ENCODE measurements around the gene OR2T10. TPM values are rescaled to one million over a fixed set of nuclear protein-coding genes. Genes with fewer than 3 reads are reported as not detected.
A peak's percentile ranks its signal among the peaks of the same experiment; 100 is the strongest.
"Not testable (repeated sequence)": the region's sequence is repeated elsewhere in the genome, so short reads cannot be mapped to it uniquely, and the experiment has no call there.

Gene OR2T10
- total RNA-seq, 3 donors from 2014 or later: not detected

DNA sequence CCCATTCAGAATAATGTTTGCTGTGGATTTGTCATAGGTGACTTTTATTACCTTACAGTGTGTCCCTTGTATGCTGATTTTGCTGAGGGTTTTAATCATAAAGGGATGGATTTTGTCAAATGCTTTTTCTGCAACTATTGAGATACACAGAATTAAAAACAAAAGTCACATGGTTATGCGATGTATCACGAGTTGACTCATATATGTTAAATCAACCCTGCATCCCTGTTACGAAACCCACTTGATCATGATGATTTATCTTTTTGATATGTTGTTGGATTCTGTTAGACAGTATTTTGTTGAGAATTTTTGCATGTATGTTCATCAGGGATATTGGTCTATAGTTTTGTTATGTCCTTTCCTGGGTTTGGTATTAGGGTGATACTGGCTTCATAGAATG is 12.2 kb downstream of the OR2T10 start:
- intact Hi-C loops (cut with DNase I, micrococcal nuclease): no loop called here
- ATAC-seq (no peak), DNase-seq (no peak)
- H3K4me1 ChIP-seq (ENCODE audit: low read depth): no peaks in the 10 kb centered on the region
- no peaks in the 10 kb centered on the region for H3K9me3 ChIP-seq
- no peak for TF ChIP-seq CTCF (IDR thresholded peaks at IDR 0.05)
- H3K4me3 ChIP-seq: no peak overlapping the region
- H3K36me3 ChIP-seq (ENCODE audit: low read depth): no peaks in the 10 kb centered on the region

DNA sequence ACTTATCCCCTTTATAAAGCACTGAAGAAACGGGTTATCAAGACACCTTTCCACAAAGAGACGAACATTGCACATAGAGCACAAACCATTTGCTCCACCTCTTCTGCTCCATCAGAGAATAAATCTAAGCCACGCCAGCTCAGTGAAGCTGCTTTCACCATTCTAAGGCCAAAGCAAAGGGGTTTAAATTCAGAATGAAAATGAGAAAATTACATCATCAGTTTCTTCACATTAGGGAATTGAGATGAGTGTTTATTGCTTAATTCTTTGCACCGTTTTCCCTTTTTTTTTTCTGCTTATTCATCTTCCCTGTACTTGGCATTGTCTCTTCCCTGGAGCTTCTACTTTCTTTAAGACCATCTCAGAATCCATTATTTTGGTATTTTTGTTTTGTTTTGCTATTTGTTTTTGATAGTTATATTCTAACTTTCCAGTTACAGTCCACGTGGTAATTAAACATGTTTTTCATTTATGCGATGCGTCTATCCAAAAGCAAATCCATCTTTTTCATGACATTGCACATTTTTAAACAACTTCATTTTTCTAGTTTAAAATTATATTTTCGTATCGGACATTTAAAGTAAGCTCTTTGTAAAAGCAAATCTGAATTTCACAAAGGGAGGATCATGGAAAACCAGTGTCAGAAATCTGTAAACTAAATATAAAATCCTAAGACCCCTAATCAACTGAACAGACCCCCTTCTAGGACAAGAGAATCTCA is 21.1 kb downstream of the OR2T10 start:
- ATAC-seq (no peak), DNase-seq (no peak)
- no peak for TF ChIP-seq CTCF (IDR thresholded peaks at IDR 0.05)
- Histone ChIP-seq H3K9me3 (no peaks in the 10 kb centered on the region), H3K36me3 (ENCODE audit: low read depth) (no peaks in the 10 kb centered on the region), H3K4me3 (no peak overlapping the region), H3K4me1 (ENCODE audit: low read depth) (no peaks in the 10 kb centered on the region)
- intact Hi-C loops (cut with DNase I, micrococcal nuclease): no loop called here

DNA sequence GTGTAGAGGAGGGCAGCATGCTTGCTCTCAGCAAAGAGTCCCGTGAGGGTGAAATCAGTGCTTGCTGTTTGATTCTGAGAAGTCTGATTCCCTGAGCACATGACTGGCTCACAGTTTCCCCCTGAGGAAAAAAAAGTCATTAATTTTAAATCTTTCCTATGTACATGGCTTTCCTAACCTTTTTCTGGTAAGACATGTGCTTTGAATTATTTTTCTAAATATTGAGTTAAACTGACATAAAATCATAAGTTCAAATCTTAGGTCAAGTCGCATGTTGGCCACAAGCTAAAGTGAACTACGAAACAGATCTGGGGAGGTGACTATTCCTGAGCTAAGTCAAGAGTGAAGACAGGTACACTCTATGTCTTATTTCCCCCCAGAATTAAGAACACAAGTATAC is 22.8 kb downstream of the OR2T10 start, which contains the start of gene OR2T34:
OR2T34 (minus strand) TSS at position 101 of the 400 bp plus-strand sequence; CDS start at position 101, 0 bp downstream.
- intact Hi-C loops (cut with DNase I, micrococcal nuclease); ATAC-seq; H3K9me3 ChIP-seq; DNase-seq; H3K4me3 ChIP-seq; H3K36me3 ChIP-seq (ENCODE audit: low read depth); H3K4me1 ChIP-seq (ENCODE audit: low read depth): not testable (repeated sequence)

GRCh38 chr1:248573856-248574255 is 23.6 kb downstream of the OR2T10 start:
- DNase-seq; H3K9me3 ChIP-seq; H3K4me3 ChIP-seq; H3K4me1 ChIP-seq (ENCODE audit: low read depth); H3K36me3 ChIP-seq (ENCODE audit: low read depth); ATAC-seq; intact Hi-C loops (cut with DNase I, micrococcal nuclease): not testable (repeated sequence)

GRCh38 chr1:248572049-248572448 is 25.5 kb downstream of the OR2T10 start:
- DNase-seq; H3K36me3 ChIP-seq (ENCODE audit: low read depth); ATAC-seq; H3K9me3 ChIP-seq; intact Hi-C loops (cut with DNase I, micrococcal nuclease); H3K4me3 ChIP-seq; H3K4me1 ChIP-seq (ENCODE audit: low read depth): not testable (repeated sequence)

DNA sequence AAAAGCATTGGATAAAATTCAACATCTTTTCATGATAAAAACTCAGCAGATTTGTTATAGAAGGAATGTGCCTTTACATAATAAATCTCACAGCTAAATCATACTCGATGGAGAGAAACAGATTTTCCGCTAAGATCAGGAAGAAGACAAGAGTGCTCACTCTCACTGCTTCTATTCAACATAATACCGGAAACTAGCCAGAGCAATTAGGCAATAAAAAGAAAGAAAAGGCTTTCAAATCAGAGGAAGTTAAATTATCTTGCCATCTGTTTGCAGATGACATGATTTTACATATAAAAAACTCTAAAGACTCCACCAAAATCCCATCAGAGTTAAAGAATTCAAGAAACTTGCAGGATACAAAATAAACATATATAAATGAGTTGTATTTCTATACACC is 26.7 kb downstream of the OR2T10 start:
- H3K4me1 ChIP-seq (ENCODE audit: low read depth); DNase-seq; intact Hi-C loops (cut with DNase I, micrococcal nuclease); H3K36me3 ChIP-seq (ENCODE audit: low read depth); H3K9me3 ChIP-seq; H3K4me3 ChIP-seq; ATAC-seq: not testable (repeated sequence)

DNA sequence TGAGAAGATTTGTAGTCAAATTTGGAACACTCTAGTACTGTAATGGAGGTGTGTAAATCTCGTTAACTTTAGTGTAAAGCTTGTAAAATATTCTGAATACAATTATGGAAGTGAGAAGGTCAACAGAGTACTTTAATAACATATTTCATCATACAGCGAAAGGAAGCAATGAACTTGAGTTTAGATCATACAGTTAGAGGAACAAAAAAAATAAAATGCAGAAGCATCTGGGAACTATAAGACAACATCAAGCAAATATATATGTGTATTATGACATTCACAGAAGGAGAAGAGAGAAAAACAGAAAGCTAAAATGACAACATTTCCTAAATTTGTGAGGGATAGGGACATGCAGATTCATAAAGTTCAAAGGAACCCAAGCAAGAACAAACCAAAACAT is 28.5 kb downstream of the OR2T10 start:
- H3K4me3 ChIP-seq; H3K4me1 ChIP-seq (ENCODE audit: low read depth); ATAC-seq; intact Hi-C loops (cut with DNase I, micrococcal nuclease); H3K36me3 ChIP-seq (ENCODE audit: low read depth); DNase-seq; H3K9me3 ChIP-seq: not testable (repeated sequence)

GRCh38 chr1:248565530-248566373 is 31.7 kb downstream of the OR2T10 start:
- H3K9me3 ChIP-seq: not testable (repeated sequence)

GRCh38 chr1:248562672-248563071 is 34.8 kb downstream of the OR2T10 start, which contains the start of gene OR2T29:
OR2T29 (minus strand) TSS chr1:248562772; CDS start chr1:248559491, 3,281 bp downstream.
- H3K9me3 ChIP-seq; H3K4me3 ChIP-seq; H3K36me3 ChIP-seq (ENCODE audit: low read depth); H3K4me1 ChIP-seq (ENCODE audit: low read depth); DNase-seq; intact Hi-C loops (cut with DNase I, micrococcal nuclease); ATAC-seq: not testable (repeated sequence)

More at GRCh38 chr1:248565530-248566373, 31.7 kb downstream of the OR2T10 start:
- H3K36me3 ChIP-seq (ENCODE audit: low read depth); H3K4me3 ChIP-seq; H3K4me1 ChIP-seq (ENCODE audit: low read depth); DNase-seq; intact Hi-C loops (cut with DNase I, micrococcal nuclease): not testable (repeated sequence)
- peak; percentile 25 for ATAC-seq

DNA sequence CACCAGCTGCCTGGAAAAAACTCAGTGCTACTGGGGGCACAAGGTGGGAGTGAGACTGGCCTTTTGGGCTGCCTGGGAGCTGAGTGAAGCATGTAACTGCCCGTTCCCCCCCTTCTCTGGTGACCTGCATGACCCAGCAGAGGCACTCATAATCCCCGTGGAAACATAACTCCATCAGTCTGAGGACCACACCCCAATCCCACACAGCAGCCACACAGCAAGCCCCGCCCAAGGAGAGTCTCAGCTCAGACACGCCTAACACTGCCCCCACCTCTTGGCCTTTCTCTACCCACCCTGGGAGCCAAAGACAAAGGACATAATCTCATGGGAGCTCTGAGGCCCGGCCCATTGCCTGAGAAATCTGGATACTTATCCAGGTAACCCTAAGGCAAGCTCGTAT is 46.5 kb downstream of the OR2T10 start:
- ATAC-seq: not testable (repeated sequence)

GRCh38 chr1:248547383-248547782 is 50.1 kb downstream of the OR2T10 start:
- H3K36me3 ChIP-seq (ENCODE audit: low read depth); ATAC-seq; intact Hi-C loops (cut with DNase I, micrococcal nuclease); H3K4me1 ChIP-seq (ENCODE audit: low read depth); H3K9me3 ChIP-seq; DNase-seq; H3K4me3 ChIP-seq: not testable (repeated sequence)

More for the DNA sequence above, 46.5 kb downstream of the OR2T10 start:
- H3K9me3 ChIP-seq; H3K4me3 ChIP-seq; DNase-seq; H3K36me3 ChIP-seq (ENCODE audit: low read depth); H3K4me1 ChIP-seq (ENCODE audit: low read depth); intact Hi-C loops (cut with DNase I, micrococcal nuclease): not testable (repeated sequence)

Data from mucosa of descending colon (tissue), 3 donors.